SK-N-SH (cell line): ENCODE measurements around the gene FMO2. TPM values are rescaled to one million over a fixed set of nuclear protein-coding genes. Genes with fewer than 3 reads are reported as not detected.
"Not testable (repeated sequence)": the region's sequence is repeated elsewhere in the genome, so short reads cannot be mapped to it uniquely, and the experiment has no call there.

Experiments used
- CTCF ChIA-PET: fragments of 300-600, 350-600 bp; formaldehyde crosslinking; extraction: SDS; loops from one replicate; lab custom pipeline; 2021; lab: Yijun Ruan, JAX
- POLR2A ChIA-PET: fragments of 350-600 bp; sonication (Branson Sonifier 250); formaldehyde crosslinking; extraction: SDS; loops from one replicate; lab custom pipeline; 2020; ENCODE audit warnings: antibody characterized with exemption, inconsistent platforms; lab: Yijun Ruan, JAX
- DNase-seq: peaks from one replicate; pipeline ENCODE4 v3.0.0; 2012
- H2AFZ ChIP-seq: fragments of 200-600 bp; sonication (generic); 2 replicates; pipeline ENCODE4 v1.8.1; 2016; ENCODE audit warnings: antibody characterized with exemption, mild to moderate bottlenecking, low read depth
- H3F3A ChIP-seq: fragments of 200-600 bp; sonication (generic); replicated peaks from 2 replicates; pipeline ENCODE3; 2016; ENCODE audit warnings: antibody characterized with exemption, mild to moderate bottlenecking; ENCODE audit not compliant: insufficient read depth
- H3K27ac ChIP-seq, 2 experiments: fragments of 200-500 bp in 1 of 2; fragments of 200-600 bp in 1 of 2; sonication (Bioruptor generic) in 1 of 2; sonication (generic), shearing (Covaris generic) in 1 of 2; 2 replicates each; pipeline versions ENCODE4 v1.5.1 to v1.6.1; 2014 to 2016; ENCODE audit warnings: low read depth in 2 of 2, inconsistent platforms in 1 of 2, low read length in 1 of 2, mild to moderate bottlenecking in 1 of 2, mixed read lengths in 1 of 2
- H3K27me3 ChIP-seq: fragments of 200-600 bp; sonication (generic), shearing (Covaris generic); 2 replicates; pipeline ENCODE4 v1.6.1; 2016; ENCODE audit warnings: mixed run types; ENCODE audit not compliant: insufficient read depth
- H3K36me3 ChIP-seq, 2 experiments: fragments of 200-500 bp in 1 of 2; fragments of 200-600 bp in 1 of 2; sonication (Bioruptor generic) in 1 of 2; sonication (generic) in 1 of 2; replicated peaks in 1 of 2; 2 replicates each; pipeline versions ENCODE3 to v1.5.1; 2014 to 2016; ENCODE audit warnings: low read length in 1 of 2, mild to moderate bottlenecking in 1 of 2; ENCODE audit not compliant: insufficient read depth in 2 of 2, control insufficient read depth in 1 of 2
- H3K4me1 ChIP-seq, 2 experiments: fragments of 200-500 bp in 1 of 2; fragments of 200-600 bp in 1 of 2; sonication (Bioruptor generic) in 1 of 2; sonication (generic), shearing (Covaris generic) in 1 of 2; 2 replicates each; pipeline versions ENCODE4 v1.5.1 to v1.6.1; 2014 to 2016; ENCODE audit warnings: low read depth in 1 of 2, low read length in 1 of 2, mixed run types in 1 of 2; ENCODE audit not compliant: insufficient read depth in 2 of 2, control insufficient read depth in 1 of 2
- H3K4me2 ChIP-seq: fragments of 200-600 bp; sonication (generic), shearing (Covaris generic); 2 replicates; pipeline ENCODE4 v1.6.1; 2017; ENCODE audit warnings: mixed run types
- H3K4me3 ChIP-seq, 2 experiments: fragments of 200-500 bp in 1 of 2; fragments of 200-600 bp in 1 of 2; sonication (Bioruptor generic) in 1 of 2; sonication (generic), shearing (Covaris generic) in 1 of 2; 2 replicates each; pipeline versions ENCODE4 v1.5.1 to v1.8.1; 2014 to 2016; ENCODE audit warnings: low read depth in 2 of 2, inconsistent platforms in 1 of 2, low read length in 1 of 2, mild to moderate bottlenecking in 1 of 2, mixed read lengths in 1 of 2, moderate library complexity in 1 of 2
- H3K79me2 ChIP-seq: fragments of 200-600 bp; sonication (generic); 2 replicates; pipeline ENCODE4 v1.8.1; 2017; ENCODE audit warnings: mild to moderate bottlenecking; ENCODE audit not compliant: insufficient read depth
- H3K9ac ChIP-seq: fragments of 200-600 bp; sonication (generic); 2 replicates; pipeline ENCODE4 v1.6.1; 2017; ENCODE audit warnings: mixed run types
- H3K9me2 ChIP-seq: fragments of 200-600 bp; sonication (generic); 2 replicates; pipeline ENCODE4 v1.6.1; 2017; ENCODE audit warnings: mixed run types
- H3K9me3 ChIP-seq: fragments of 200-600 bp; sonication (generic); 2 replicates; pipeline ENCODE4 v1.6.1; 2017; ENCODE audit warnings: mixed run types, mild to moderate bottlenecking, moderate library complexity
- H4K20me1 ChIP-seq: fragments of 200-600 bp; sonication (generic); 2 replicates; pipeline ENCODE4 v1.6.1; 2017; ENCODE audit warnings: mild to moderate bottlenecking, mixed run types; ENCODE audit not compliant: insufficient read depth
- ELF1 ChIP-seq: IDR thresholded peaks from 2 replicates; pipeline ENCODE4 v1.4.0; 2012
- FOSL2 ChIP-seq: IDR thresholded peaks from 2 replicates; pipeline ENCODE4 v1.4.0; 2012; ENCODE audit warnings: low read depth, mild to moderate bottlenecking, moderate library complexity, borderline replicate concordance
- MEF2A ChIP-seq: IDR thresholded peaks from 2 replicates; pipeline ENCODE4 v1.4.0; 2012; ENCODE audit warnings: low read depth, borderline replicate concordance
- RAD21 ChIP-seq: IDR thresholded peaks from 2 replicates; pipeline ENCODE4 v1.6.1; 2012; ENCODE audit warnings: mild to moderate bottlenecking, low read length
- WGBS: methylation state at CpG from one replicate; pipeline ENCODE4 v1.1.6; 2017; ENCODE audit warnings: low lambda C conversion rate; 5-methylcytosine and 5-hydroxymethylcytosine counted together
- polyA plus RNA-seq, 3 experiments: library from polyadenylated mRNA; depleted of rRNA; stranded (reverse); fragments of >200 nt; gene quantifications; 2 replicates each; pipeline ENCODE4 v1.2.3, GENCODE V29; 2012
- TF ChIP-seq, protein P1 (sequence below): fragments of 150-350 bp; IDR thresholded peaks from 2 replicates; pipeline ENCODE4 v1.6.1; 2016; ENCODE audit warnings: mild to moderate bottlenecking, low read depth, low read length

The FMO2 gene
- polyA plus RNA-seq, 1 of the 3 experiments (the other 2 are of a cell fraction): not detected

DNA sequence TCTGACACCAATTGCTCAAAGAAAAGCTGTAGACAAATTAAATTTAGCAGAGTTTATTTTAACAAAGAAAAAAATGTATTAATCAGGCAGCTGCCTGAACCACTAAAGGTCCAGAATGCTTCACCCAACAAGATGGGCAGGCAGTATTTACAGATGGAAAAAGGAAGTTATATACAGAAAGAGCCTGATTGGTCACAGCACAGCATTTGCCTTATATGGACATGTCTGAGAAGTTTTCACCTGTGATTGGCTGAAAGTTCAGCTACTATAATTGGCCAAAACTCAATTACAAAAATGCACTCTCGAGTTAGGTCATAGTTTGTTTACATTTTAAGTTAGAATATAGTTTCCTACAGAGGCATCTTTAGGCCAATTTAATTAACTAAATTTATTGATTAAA, 48.1 kb downstream of the FMO2 start:
- Histone ChIP-seq H3K79me2 (no peaks in the 10 kb centered on the region), H3K36me3 (no peaks in the 10 kb centered on the region), H2AFZ (no peak overlapping the region), H4K20me1 (no peaks in the 10 kb centered on the region), H3K27ac (no peak overlapping the region), H3K9ac (no peak overlapping the region), H3K4me2 (no peak overlapping the region), H3K9me3 (no peaks in the 10 kb centered on the region), H3K4me1 (no peaks in the 10 kb centered on the region), H3K27me3 (peaks cover 6% of the 10 kb centered on the region; the same call in 1 of the 2 replicates), H3K4me3 (no peak overlapping the region), H3K9me2 (no peaks in the 10 kb centered on the region), H3F3A (no peaks in the 10 kb centered on the region)
- TF ChIP-seq, protein P1, sequence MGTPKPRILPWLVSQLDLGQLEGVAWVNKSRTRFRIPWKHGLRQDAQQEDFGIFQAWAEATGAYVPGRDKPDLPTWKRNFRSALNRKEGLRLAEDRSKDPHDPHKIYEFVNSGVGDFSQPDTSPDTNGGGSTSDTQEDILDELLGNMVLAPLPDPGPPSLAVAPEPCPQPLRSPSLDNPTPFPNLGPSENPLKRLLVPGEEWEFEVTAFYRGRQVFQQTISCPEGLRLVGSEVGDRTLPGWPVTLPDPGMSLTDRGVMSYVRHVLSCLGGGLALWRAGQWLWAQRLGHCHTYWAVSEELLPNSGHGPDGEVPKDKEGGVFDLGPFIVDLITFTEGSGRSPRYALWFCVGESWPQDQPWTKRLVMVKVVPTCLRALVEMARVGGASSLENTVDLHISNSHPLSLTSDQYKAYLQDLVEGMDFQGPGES: no peak
- TF ChIP-seq ELF1: no peak
- 3% methylated on average over 1 of the region's 1 CpG for WGBS
- CTCF ChIA-PET: interaction anchor here (1.4 kb wide), 1 partner anchor 12 kb away, joined by 5 read pairs; no protein-coding TSS in a partner anchor
- no peak for DNase-seq
- POLR2A ChIA-PET: no interaction called here

DNA sequence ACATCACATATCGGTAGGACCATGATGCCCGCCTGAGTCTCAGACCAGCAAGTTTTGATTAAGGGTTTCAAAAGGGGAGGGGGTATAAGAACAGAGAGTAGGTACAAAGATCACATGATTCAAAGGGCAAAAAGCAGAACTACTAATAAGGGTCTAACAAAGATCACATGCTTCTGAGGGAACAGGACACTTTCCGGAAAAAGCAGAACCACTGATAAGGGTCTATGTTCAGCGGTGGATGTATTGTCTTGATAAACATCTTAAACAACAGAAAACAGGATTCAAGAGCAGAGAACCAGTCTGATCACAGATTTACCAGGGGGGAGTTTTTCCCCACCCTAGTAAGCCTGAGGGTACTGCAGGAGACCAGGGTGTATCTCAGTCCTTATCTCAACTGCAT, 51.1 kb downstream of the FMO2 start:
- H4K20me1 ChIP-seq, H3K4me2 ChIP-seq, H3K4me1 ChIP-seq, H3K27me3 ChIP-seq, H3K4me3 ChIP-seq, H3K27ac ChIP-seq, H3K9me3 ChIP-seq, CTCF ChIA-PET, H2AFZ ChIP-seq, POLR2A ChIA-PET, H3K9ac ChIP-seq, H3F3A ChIP-seq, H3K79me2 ChIP-seq, H3K36me3 ChIP-seq, H3K9me2 ChIP-seq, DNase-seq: not testable (repeated sequence)
- WGBS: 28% methylated on average over 4 of the region's 4 CpGs

DNA sequence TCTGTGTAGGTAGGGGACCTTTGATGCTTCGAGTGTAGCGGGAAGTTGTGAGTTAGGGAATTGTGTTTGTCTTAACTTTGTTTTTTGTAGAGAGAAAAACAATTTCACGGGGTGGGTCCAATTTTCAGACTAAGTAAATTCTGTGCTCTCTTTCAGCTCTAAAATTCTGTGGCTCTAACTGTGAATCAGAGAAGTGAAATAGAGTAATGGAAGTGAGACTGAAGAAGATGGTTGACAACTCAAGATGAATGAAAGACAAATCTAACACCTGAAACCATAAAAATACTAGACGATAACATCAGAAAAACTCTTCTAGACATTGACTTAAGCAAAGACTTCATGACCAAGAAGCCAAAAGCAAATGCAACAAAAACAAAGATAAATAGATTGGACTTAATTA, 58.8 kb downstream of the FMO2 start:
- Histone ChIP-seq H3K4me1 (no peaks in the 10 kb centered on the region), H3K9ac (no peak overlapping the region), H3K27ac (no peak overlapping the region), H2AFZ (no peak overlapping the region), H3K4me2 (no peak overlapping the region), H3K27me3 (peaks cover 21% of the 10 kb centered on the region; the same call in 1 of the 2 replicates), H3K4me3 (no peak overlapping the region), H3K9me3 (no peaks in the 10 kb centered on the region), H3K36me3 (no peaks in the 10 kb centered on the region), H3F3A (no peaks in the 10 kb centered on the region), H4K20me1 (no peaks in the 10 kb centered on the region), H3K9me2 (no peaks in the 10 kb centered on the region), H3K79me2 (no peaks in the 10 kb centered on the region)
- 2% methylated on average over 4 of the region's 4 CpGs for WGBS
- ChIA-PET CTCF (interaction anchor here (0.6 to 2.8 kb wide), 2 partner anchors 70 to 1688 kb away, joined by 3 to 21 read pairs; partner anchors contain the start of gene FMO4), POLR2A (no interaction called here)
- TF ChIP-seq MEF2A (no peak), FOSL2 (no peak), RAD21 (no peak)
- no peak for DNase-seq
